Neuronal stem cell (in vitro differentiated cells): ENCODE data around the gene CLDN9.

ENCODE experiments used
- DNase-seq: peaks from one replicate; pipeline ENCODE4 v3.0.0-alpha.2; 2013; ENCODE audit warnings: low spot score
- H2AFZ ChIP-seq: one replicate; pipeline ENCODE4 v1.6.1; 2013; ENCODE audit warnings: mild to moderate bottlenecking, low read length, inconsistent platforms
- H2AK5ac ChIP-seq: 2 replicates; pipeline ENCODE4 v1.6.1; 2013; ENCODE audit warnings: low read depth, mild to moderate bottlenecking, inconsistent platforms, low read length, moderate library complexity, mixed read lengths
- H2BK120ac ChIP-seq: 2 replicates; pipeline ENCODE4 v1.6.1; 2013; ENCODE audit warnings: low read depth, mild to moderate bottlenecking, inconsistent platforms, low read length, moderate library complexity, mixed read lengths
- H2BK12ac ChIP-seq: one replicate; pipeline ENCODE4 v1.6.1; 2013; ENCODE audit warnings: low read length, inconsistent platforms
- H2BK15ac ChIP-seq: 2 replicates; pipeline ENCODE4 v1.6.1; 2013; ENCODE audit warnings: mild to moderate bottlenecking, low read length, inconsistent platforms, mixed read lengths
- H2BK5ac ChIP-seq: one replicate; pipeline ENCODE4 v1.6.1; 2013; ENCODE audit warnings: inconsistent platforms, mild to moderate bottlenecking, low read length, moderate library complexity
- H3K14ac ChIP-seq: one replicate; pipeline ENCODE4 v1.6.1; 2013; ENCODE audit warnings: low read length, inconsistent platforms
- H3K18ac ChIP-seq: 2 replicates; pipeline ENCODE4 v1.6.1; 2013; ENCODE audit warnings: low read length, inconsistent platforms
- H3K23ac ChIP-seq: 2 replicates; pipeline ENCODE4 v1.6.1; 2013; ENCODE audit warnings: low read depth, mild to moderate bottlenecking, mixed read lengths, low read length, inconsistent platforms; ENCODE audit not compliant: poor library complexity
- H3K27ac ChIP-seq: replicated peaks from 3 replicates; pipeline ENCODE4 v1.5.1; 2013; ENCODE audit warnings: low read length, inconsistent platforms
- H3K27me3 ChIP-seq, 3 experiments: 2 replicates each; pipeline ENCODE4 v1.6.1; 2013; ENCODE audit warnings: low read length in 3 of 3, mild to moderate bottlenecking in 2 of 3, inconsistent platforms in 1 of 3, low read depth in 1 of 3, mixed read lengths in 1 of 3, moderate library complexity in 1 of 3; ENCODE audit not compliant: control insufficient read depth in 3 of 3, insufficient read depth in 3 of 3
- H3K36me3 ChIP-seq, 2 donors: replicated peaks in 1 of 2; 2 replicates each; pipeline ENCODE4 v1.6.1; 2013; ENCODE audit warnings: low read length in 2 of 2; ENCODE audit not compliant: control insufficient read depth in 2 of 2, insufficient read depth in 2 of 2
- H3K4ac ChIP-seq: 2 replicates; pipeline ENCODE4 v1.6.1; 2013; ENCODE audit warnings: inconsistent platforms, mild to moderate bottlenecking, low read length, moderate library complexity
- H3K4me1 ChIP-seq, 2 donors: 1 replicate in 1 of 2; 2 replicates in 1 of 2; pipeline ENCODE4 v1.6.1; 2013; ENCODE audit warnings: low read length in 2 of 2, low read depth in 1 of 2; ENCODE audit not compliant: control insufficient read depth in 2 of 2, insufficient read depth in 1 of 2
- H3K4me2 ChIP-seq: one replicate; pipeline ENCODE4 v1.6.1; 2013; ENCODE audit warnings: mild to moderate bottlenecking, low read length, inconsistent platforms; ENCODE audit not compliant: insufficient read depth, poor library complexity, severe bottlenecking
- H3K4me3 ChIP-seq, 2 donors: 2 replicates each; pipeline ENCODE4 v1.5.1; 2013; ENCODE audit warnings: low read length in 2 of 2, mild to moderate bottlenecking in 2 of 2, inconsistent platforms in 1 of 2, moderate library complexity in 1 of 2
- H3K79me1 ChIP-seq: one replicate; pipeline ENCODE4 v1.6.1; 2013; ENCODE audit warnings: low read depth, mild to moderate bottlenecking, inconsistent platforms, low read length, moderate library complexity
- H3K9ac ChIP-seq: one replicate; pipeline ENCODE4 v1.6.1; 2013; ENCODE audit warnings: mild to moderate bottlenecking, low read depth, low read length, inconsistent platforms; ENCODE audit not compliant: poor library complexity
- H3K9me3 ChIP-seq, 2 donors: replicated peaks in 1 of 2; 2 replicates each; pipeline versions ENCODE3 to v1.6.1; 2013; ENCODE audit warnings: low read length in 2 of 2, mild to moderate bottlenecking in 2 of 2, inconsistent platforms in 1 of 2, low read depth in 1 of 2, mixed read lengths in 1 of 2, moderate library complexity in 1 of 2; ENCODE audit not compliant: control insufficient read depth in 2 of 2, insufficient read depth in 1 of 2
- H4K8ac ChIP-seq: one replicate; pipeline ENCODE4 v1.6.1; 2013; ENCODE audit warnings: low read depth, mild to moderate bottlenecking, inconsistent platforms, low read length, moderate library complexity
- H4K91ac ChIP-seq: one replicate; pipeline ENCODE4 v1.6.1; 2013; ENCODE audit warnings: low read length, low read depth, mild to moderate bottlenecking, inconsistent platforms; ENCODE audit not compliant: poor library complexity
- WGBS, 2 donors: extraction: QIAGEN DNeasy Blood & Tissue Kit; methylation state at CpG; one replicate each; pipeline ENCODE4 v1.1.7; 2013; ENCODE audit warnings: missing lambda C conversion rate in 2 of 2, mixed read lengths in 1 of 2; ENCODE audit not compliant: insufficient read length in 2 of 2, insufficient replicate concordance in 1 of 2; ENCODE audit errors: extremely low coverage in 2 of 2; 5-methylcytosine and 5-hydroxymethylcytosine counted together

Gene CLDN9

GRCh38 chr16:3001316-3001715 is 11.4 kb upstream of the CLDN9 start:
- H2BK120ac ChIP-seq = no peak overlapping the region
- no peak overlapping the region for H3K27ac ChIP-seq
- H3K4me3 ChIP-seq = no peak overlapping the region
- H3K9ac ChIP-seq = peak overlapping the region; percentile 78
- peak overlapping the region; percentile 81 for H2BK15ac ChIP-seq
- DNase-seq = no peak
- H4K91ac ChIP-seq = no peak overlapping the region
- peaks cover 2% of the 10 kb centered on the region for H3K79me1 ChIP-seq
- H3K9me3 ChIP-seq = no peaks in the 10 kb centered on the region
- no CpG with 5 or more reads among the region's 12 CpGs for WGBS, 2 donors
- H4K8ac ChIP-seq = no peak overlapping the region
- no peak overlapping the region for H3K4me2 ChIP-seq
- no peak overlapping the region for H3K14ac ChIP-seq
- peak overlapping the region; percentile 12 for H3K23ac ChIP-seq
- H2BK12ac ChIP-seq = peak overlapping the region; percentile 10
- peak overlapping the region; percentile 90 for H2AK5ac ChIP-seq
- H3K4me1 ChIP-seq = peaks cover 0 to 2% of the 10 kb centered on the region in 2 donors
- H3K18ac ChIP-seq = peak overlapping the region; percentile 57
- H3K36me3 ChIP-seq = no peaks in the 10 kb centered on the region
- H2BK5ac ChIP-seq = no peak overlapping the region
- peaks cover 7 to 70% (median 19%) of the 10 kb centered on the region in 3 experiments for H3K27me3 ChIP-seq
- no peak overlapping the region for H2AFZ ChIP-seq
- peak overlapping the region; percentile 37 for H3K4ac ChIP-seq

- Histone ChIP-seq H3K4me1 (peaks cover 12 to 14% of the 10 kb centered on the region in 2 donors), H3K14ac (no peak overlapping the region), H3K79me1 (no peaks in the 10 kb centered on the region), H3K4ac (no peak overlapping the region), H3K18ac (peak overlapping the region; percentile 64), H2BK120ac (no peak overlapping the region), H4K8ac (no peak overlapping the region), H2AFZ (peak overlapping the region; percentile 81), H2AK5ac (no peak overlapping the region), H3K27me3 (peaks cover 20 to 64% (median 43%) of the 10 kb centered on the region in 3 experiments), H3K4me3 (peak overlapping the region in 1 of 2 donors; percentile 32), H3K9ac (no peak overlapping the region), H4K91ac (no peak overlapping the region), H3K23ac (no peak overlapping the region), H2BK5ac (no peak overlapping the region), H2BK12ac (no peak overlapping the region), H3K36me3 (no peaks in the 10 kb centered on the region), H3K9me3 (no peaks in the 10 kb centered on the region), H3K4me2 (peak overlapping the region; percentile 57), H3K27ac (no peak overlapping the region), H2BK15ac (no peak overlapping the region)
- peak; percentile 96 for DNase-seq
- WGBS, 2 donors = no CpG with 5 or more reads among the region's 58 CpGs
Observed at GRCh38 chr16:3003582-3004270, 9.0 kb upstream of the CLDN9 start.

GRCh38 chr16:3004319-3004718 is 8.4 kb upstream of the CLDN9 start:
- Histone ChIP-seq H3K18ac (no peak overlapping the region), H4K8ac (no peak overlapping the region), H2AK5ac (no peak overlapping the region), H3K79me1 (no peaks in the 10 kb centered on the region), H2BK5ac (no peak overlapping the region), H2BK15ac (no peak overlapping the region), H3K4ac (no peak overlapping the region), H3K14ac (no peak overlapping the region), H3K27ac (no peak overlapping the region), H3K4me3 (peak overlapping the region; percentile 32 to 56), H3K23ac (no peak overlapping the region), H3K4me1 (peaks cover 12 to 16% of the 10 kb centered on the region in 2 donors), H2BK12ac (no peak overlapping the region), H3K27me3 (peaks cover 22 to 58% (median 49%) of the 10 kb centered on the region in 3 experiments), H2AFZ (no peak overlapping the region), H3K9me3 (no peaks in the 10 kb centered on the region), H4K91ac (no peak overlapping the region), H3K9ac (no peak overlapping the region), H2BK120ac (no peak overlapping the region), H3K36me3 (no peaks in the 10 kb centered on the region), H3K4me2 (peak overlapping the region; percentile 57)
- WGBS, 2 donors = no CpG with 5 or more reads among the region's 67 CpGs
- no peak for DNase-seq

GRCh38 chr16:3004781-3005284 is 7.9 kb upstream of the CLDN9 start:
- Histone ChIP-seq H3K27me3 (peaks cover 22 to 58% (median 54%) of the 10 kb centered on the region in 3 experiments), H3K36me3 (no peaks in the 10 kb centered on the region), H3K9ac (no peak overlapping the region), H2BK15ac (no peak overlapping the region), H3K4ac (no peak overlapping the region), H3K27ac (no peak overlapping the region), H4K8ac (no peak overlapping the region), H2BK12ac (no peak overlapping the region), H2AFZ (peak overlapping the region; percentile 56), H3K9me3 (no peaks in the 10 kb centered on the region), H3K4me3 (peak overlapping the region in 1 of 2 donors; percentile 31), H3K23ac (no peak overlapping the region), H3K18ac (no peak overlapping the region), H3K79me1 (no peaks in the 10 kb centered on the region), H3K4me2 (no peak overlapping the region), H2BK5ac (no peak overlapping the region), H2BK120ac (no peak overlapping the region), H3K14ac (no peak overlapping the region), H3K4me1 (peaks cover 15 to 20% of the 10 kb centered on the region in 2 donors), H4K91ac (no peak overlapping the region), H2AK5ac (no peak overlapping the region)
- WGBS, 2 donors = no CpG with 5 or more reads among the region's 25 CpGs
- no peak for DNase-seq
